Omental fat pad (tissue), 4 donors: ENCODE results near the gene C10orf143. TPM values are rescaled to one million over a fixed set of nuclear protein-coding genes. Genes with fewer than 3 reads are reported as not detected.

ENCODE experiments used
- ATAC-seq: fragments of 150-250 bp; one replicate; pipeline ENCODE4 v1.9.1; 2016; ENCODE audit warnings: mild to moderate bottlenecking, moderate library complexity; ENCODE audit not compliant: low FRiP score
- DNase-seq: peaks from one replicate; pipeline ENCODE4 v3.0.0-alpha.2; 2019; ENCODE audit warnings: low spot score
- CTCF ChIP-seq, 3 donors: fragments of 450-650 bp; IDR thresholded peaks; one replicate each; pipeline ENCODE4 v1.5.1; 2016 to 2017; ENCODE audit warnings: antibody characterized with exemption in 3 of 3, mild to moderate bottlenecking in 3 of 3, moderate library complexity in 2 of 3
- total RNA-seq, 4 donors: library from RNA; depleted of rRNA; stranded (reverse); fragments of >200 nt; gene quantifications; one replicate each; pipeline ENCODE4 v1.1.0, GENCODE V29; 2016

C10orf143 gene
- total RNA-seq, 4 donors from 2014 or later: 1.3 to 2.6 (median 1.6) TPM

DNA sequence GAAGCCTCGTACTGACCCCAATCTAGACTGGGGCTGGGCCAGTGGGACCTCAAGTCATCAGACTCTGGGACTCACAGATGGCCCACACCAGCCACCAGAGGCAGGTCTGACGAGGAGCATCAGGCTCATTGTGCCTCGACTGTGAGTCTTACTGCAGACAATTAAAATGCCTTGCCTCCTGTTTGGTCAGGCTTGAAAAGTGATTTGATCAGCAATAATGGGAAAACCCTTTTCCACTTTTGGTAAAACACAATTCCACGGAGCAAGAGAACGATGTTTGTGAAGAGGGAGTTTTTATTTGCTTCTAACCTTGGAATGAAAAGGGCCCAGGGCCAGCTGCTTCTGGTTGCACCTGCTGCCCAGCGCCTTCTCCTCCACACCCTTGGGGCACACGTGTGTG, 43.9 kb downstream of the C10orf143 start:
- ATAC-seq (no peak), DNase-seq (no peak)
- TF ChIP-seq CTCF (IDR thresholded peaks at IDR 0.05): no peak

GRCh38 chr10:130065251-130065650, 45.4 kb downstream of the C10orf143 start:
- no peak for TF ChIP-seq CTCF (IDR thresholded peaks at IDR 0.05)
- ATAC-seq (no peak), DNase-seq (no peak)

GRCh38 chr10:130064783-130065182, 45.8 kb downstream of the C10orf143 start:
- DNase-seq: no peak
- TF ChIP-seq CTCF (IDR thresholded peaks at IDR 0.05): no peak
- no peak for ATAC-seq

GRCh38 chr10:130062976-130063375, 47.7 kb downstream of the C10orf143 start:
- DNase-seq: no peak
- TF ChIP-seq CTCF (IDR thresholded peaks at IDR 0.05): no peak
- ATAC-seq: no peak

DNA sequence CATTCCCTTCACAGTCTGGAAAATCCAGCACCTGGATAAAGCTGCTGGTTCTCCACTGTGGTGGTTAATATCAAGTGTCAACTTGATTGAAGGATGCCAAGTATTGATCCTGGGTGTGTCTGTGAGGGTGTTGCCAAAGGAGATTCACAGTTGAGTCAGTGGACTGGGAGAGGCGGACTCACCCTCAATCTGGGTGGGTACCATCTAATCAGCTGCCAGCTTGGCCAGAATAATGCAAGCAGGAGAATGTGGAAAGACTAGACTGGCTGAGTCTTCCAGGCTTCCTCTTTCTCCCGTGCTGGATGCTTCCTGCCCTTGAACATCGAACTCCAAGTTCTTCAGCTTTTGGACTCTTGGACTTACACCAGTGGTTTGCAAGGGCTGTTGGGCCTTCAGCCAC, 48.4 kb downstream of the C10orf143 start:
- ATAC-seq: no peak
- TF ChIP-seq CTCF (IDR thresholded peaks at IDR 0.05): no peak
- DNase-seq: no peak

DNA sequence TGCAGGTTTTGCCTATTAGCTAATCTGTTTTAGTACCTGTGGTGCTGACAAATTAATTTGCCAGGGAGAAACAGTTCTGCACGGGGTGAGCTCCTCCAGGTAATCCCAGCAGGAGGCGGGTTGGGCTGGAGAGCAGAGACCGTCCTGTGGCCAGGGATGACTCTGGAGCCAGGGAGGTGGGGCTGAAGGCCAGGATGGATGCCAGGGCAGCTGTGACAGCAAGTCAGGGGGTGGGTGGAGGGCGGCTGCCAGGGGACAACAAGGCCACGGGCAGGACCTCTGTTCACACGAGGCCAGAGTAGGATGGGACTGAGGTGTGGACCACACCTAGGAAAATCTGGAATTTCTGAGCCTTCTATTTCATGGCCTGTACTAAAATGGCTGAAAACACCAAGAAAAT, 48.9 kb downstream of the C10orf143 start:
- TF ChIP-seq CTCF (IDR thresholded peaks at IDR 0.05): no peak
- no peak for DNase-seq
- ATAC-seq: no peak

- ATAC-seq (no peak), DNase-seq (no peak)
- TF ChIP-seq CTCF (IDR thresholded peaks at IDR 0.05): no peak
These were observed 56.6 kb downstream of the C10orf143 start for GRCh38 chr10:130054021-130054420.
